ENCODE measurements around the gene PELI2. TPM values are rescaled to one million over a fixed set of nuclear protein-coding genes. Genes with fewer than 3 reads are reported as not detected.

The PELI2 gene
- total RNA-seq, 1 donor from 2014 or later, result 32.2 TPM

DNA sequence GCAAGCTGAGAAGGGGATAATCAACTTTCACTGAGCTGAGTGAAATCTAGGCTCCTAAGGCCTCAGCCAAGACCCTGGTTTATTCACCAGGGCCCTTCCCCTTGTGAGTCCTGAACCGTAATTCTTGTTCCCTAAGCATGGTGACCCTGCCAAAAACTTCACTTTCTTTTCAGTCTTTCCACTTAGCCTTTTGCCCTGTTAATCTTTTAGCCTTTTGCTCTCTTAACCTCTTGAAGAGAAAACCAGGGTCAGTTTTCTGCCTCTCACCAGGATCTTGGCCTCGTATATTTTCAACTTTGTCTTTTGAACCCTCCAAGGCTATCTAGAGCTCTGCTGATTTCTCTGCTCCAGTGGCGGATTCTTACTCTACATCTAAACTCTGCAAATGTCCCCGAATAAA, 191.0 kb downstream of the PELI2 start:
- Mint-ChIP-seq H3K4me3 (ENCODE audit: low read depth) (no peak overlapping the region), H3K4me1 (ENCODE audit: low read depth) (peaks cover 2% of the 10 kb centered on the region)

DNA sequence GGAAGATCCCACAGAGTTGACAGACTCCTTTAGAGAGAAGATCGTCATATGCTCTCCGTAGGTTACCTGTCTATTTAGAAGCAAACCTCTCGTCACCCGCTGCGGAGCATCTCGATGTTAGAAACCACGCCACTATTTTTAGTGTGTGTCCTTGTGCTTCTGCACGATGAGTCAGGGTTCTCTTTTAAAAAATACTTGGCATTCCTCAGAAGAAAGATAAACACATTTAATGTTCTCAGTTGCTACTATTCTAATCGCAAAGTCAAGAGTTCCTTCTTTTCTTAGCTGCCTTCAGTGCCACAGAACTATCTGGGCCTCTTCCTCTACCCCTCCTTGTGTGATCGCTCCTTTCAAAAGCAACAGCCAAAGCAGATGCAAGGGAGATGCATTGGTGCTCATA, 192.4 kb downstream of the PELI2 start:
- H3K9me3 Mint-ChIP-seq (ENCODE audit: low read depth), result no peaks in the 10 kb centered on the region
- TF ChIP-seq, protein P1, sequence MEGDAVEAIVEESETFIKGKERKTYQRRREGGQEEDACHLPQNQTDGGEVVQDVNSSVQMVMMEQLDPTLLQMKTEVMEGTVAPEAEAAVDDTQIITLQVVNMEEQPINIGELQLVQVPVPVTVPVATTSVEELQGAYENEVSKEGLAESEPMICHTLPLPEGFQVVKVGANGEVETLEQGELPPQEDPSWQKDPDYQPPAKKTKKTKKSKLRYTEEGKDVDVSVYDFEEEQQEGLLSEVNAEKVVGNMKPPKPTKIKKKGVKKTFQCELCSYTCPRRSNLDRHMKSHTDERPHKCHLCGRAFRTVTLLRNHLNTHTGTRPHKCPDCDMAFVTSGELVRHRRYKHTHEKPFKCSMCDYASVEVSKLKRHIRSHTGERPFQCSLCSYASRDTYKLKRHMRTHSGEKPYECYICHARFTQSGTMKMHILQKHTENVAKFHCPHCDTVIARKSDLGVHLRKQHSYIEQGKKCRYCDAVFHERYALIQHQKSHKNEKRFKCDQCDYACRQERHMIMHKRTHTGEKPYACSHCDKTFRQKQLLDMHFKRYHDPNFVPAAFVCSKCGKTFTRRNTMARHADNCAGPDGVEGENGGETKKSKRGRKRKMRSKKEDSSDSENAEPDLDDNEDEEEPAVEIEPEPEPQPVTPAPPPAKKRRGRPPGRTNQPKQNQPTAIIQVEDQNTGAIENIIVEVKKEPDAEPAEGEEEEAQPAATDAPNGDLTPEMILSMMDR (IDR thresholded peaks at IDR 0.05; ENCODE audit: unreplicated experiment), result no peak
- DNase-seq (ENCODE audit: low spot score, unreplicated experiment), result no peak
- no peak overlapping the region for H3K27ac Mint-ChIP-seq
- no peaks in the 10 kb centered on the region for H3K36me3 Mint-ChIP-seq (ENCODE audit: insufficient read depth)
- no peak overlapping the region for H3K4me3 Mint-ChIP-seq (ENCODE audit: low read depth)
- H3K27me3 Mint-ChIP-seq, result no peaks in the 10 kb centered on the region
- H3K4me1 Mint-ChIP-seq (ENCODE audit: low read depth), result peaks cover 2% of the 10 kb centered on the region

More for the DNA sequence above, 191.0 kb downstream of the PELI2 start:
- H3K9me3 Mint-ChIP-seq (ENCODE audit: low read depth), result no peaks in the 10 kb centered on the region
- TF ChIP-seq, protein P1 (IDR thresholded peaks at IDR 0.05; ENCODE audit: unreplicated experiment), result no peak
- DNase-seq (ENCODE audit: low spot score, unreplicated experiment), result no peak
- no peaks in the 10 kb centered on the region for H3K36me3 Mint-ChIP-seq (ENCODE audit: insufficient read depth)
- H3K27ac Mint-ChIP-seq, result no peak overlapping the region
- H3K27me3 Mint-ChIP-seq, result no peaks in the 10 kb centered on the region

DNA sequence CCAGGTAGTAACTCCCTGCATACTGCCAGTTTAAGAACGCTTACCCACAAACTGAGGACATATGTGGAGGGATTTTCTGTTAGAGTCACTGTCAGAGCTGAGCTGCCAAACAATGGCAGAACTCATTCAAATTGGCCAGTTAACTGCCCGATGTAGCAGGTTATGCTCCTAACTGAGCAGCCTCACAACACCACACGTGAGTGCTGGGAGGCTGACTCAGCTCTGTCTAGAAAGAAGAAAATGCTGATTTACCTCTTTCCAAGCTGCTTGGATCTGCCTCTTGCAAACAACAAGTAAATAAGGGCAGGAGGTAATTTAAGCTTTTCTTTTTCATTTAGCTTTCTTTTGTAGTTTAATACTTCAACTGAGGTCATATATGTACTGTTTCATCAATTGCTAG, 195.6 kb downstream of the PELI2 start:
- no peak overlapping the region for H3K27ac Mint-ChIP-seq
- TF ChIP-seq, protein P1 (IDR thresholded peaks at IDR 0.05; ENCODE audit: unreplicated experiment), result no peak
- H3K9me3 Mint-ChIP-seq (ENCODE audit: low read depth), result peaks cover 6% of the 10 kb centered on the region
- no peak for DNase-seq (ENCODE audit: low spot score, unreplicated experiment)
- H3K4me1 Mint-ChIP-seq (ENCODE audit: low read depth), result peaks cover 2% of the 10 kb centered on the region
- H3K4me3 Mint-ChIP-seq (ENCODE audit: low read depth), result no peak overlapping the region
- H3K36me3 Mint-ChIP-seq (ENCODE audit: insufficient read depth), result peaks cover 4% of the 10 kb centered on the region
- H3K27me3 Mint-ChIP-seq, result no peaks in the 10 kb centered on the region

DNA sequence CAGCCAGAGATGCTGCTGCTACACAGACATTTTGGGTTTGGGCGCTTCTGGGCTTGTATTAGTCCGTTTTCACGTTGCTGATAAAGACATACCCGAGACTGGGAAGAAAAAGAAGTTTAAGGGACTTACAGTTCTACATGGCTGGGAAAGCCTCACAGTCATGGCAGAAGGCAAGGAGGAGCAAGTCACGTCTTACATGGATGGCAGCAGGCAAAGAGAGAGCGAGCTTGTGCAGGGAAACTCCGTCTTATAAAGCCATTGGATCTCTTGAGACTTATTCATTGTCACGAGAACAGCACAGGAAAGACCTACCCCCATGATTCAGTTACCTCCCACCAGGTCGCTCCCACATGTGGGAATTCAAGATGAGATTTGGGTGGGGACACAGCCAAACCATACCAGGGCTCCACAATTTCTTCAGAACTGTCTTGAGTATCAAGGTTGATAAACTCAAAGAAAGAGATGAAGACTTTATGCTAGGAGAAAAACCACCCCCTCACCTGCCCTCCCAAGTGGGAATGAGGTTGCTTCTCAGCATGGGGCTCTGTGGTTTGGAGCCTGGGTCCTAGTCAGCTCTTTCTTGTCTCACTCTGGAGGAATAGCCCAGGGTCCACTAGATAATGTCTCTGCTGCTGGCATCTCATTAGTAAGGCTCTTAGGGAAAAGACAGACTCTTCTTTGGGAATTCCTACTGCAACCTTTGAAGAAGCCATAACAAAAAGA, 200.3 kb downstream of the PELI2 start:
- DNase-seq (ENCODE audit: low spot score, unreplicated experiment), result no peak
- Mint-ChIP-seq H3K36me3 (ENCODE audit: insufficient read depth) (peaks cover 5% of the 10 kb centered on the region), H3K9me3 (ENCODE audit: low read depth) (peaks cover 12% of the 10 kb centered on the region), H3K27me3 (no peaks in the 10 kb centered on the region), H3K27ac (no peak overlapping the region), H3K4me1 (ENCODE audit: low read depth) (no peaks in the 10 kb centered on the region), H3K4me3 (ENCODE audit: low read depth) (no peak overlapping the region)
- TF ChIP-seq, protein P1 (IDR thresholded peaks at IDR 0.05; ENCODE audit: unreplicated experiment), result no peak

DNA sequence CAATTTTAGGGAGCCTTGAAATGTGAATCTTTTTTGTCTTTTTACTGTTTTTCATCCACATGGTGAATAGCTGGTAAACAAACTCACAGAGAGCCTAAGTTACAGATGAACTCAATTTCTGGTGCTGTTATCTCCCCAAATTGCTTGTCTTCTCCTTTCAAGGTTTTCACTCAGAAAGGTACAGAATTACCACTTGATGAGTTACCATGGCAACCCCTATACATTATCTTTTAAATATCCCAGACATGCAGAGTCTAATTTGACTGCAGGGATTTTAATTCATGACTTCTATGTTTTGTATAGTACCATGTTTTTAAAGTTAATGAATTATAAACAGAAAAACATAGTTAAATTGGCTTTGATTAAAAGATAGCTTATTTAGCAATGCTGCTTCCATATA, 203.7 kb downstream of the PELI2 start:
- peaks cover 15% of the 10 kb centered on the region for H3K9me3 Mint-ChIP-seq (ENCODE audit: low read depth)
- peaks cover 2% of the 10 kb centered on the region for H3K4me1 Mint-ChIP-seq (ENCODE audit: low read depth)
- H3K27me3 Mint-ChIP-seq, result no peaks in the 10 kb centered on the region
- H3K36me3 Mint-ChIP-seq (ENCODE audit: insufficient read depth), result peaks cover 7% of the 10 kb centered on the region
- H3K4me3 Mint-ChIP-seq (ENCODE audit: low read depth), result no peak overlapping the region
- TF ChIP-seq, protein P1 (IDR thresholded peaks at IDR 0.05; ENCODE audit: unreplicated experiment), result no peak
- no peak for DNase-seq (ENCODE audit: low spot score, unreplicated experiment)
- no peak overlapping the region for H3K27ac Mint-ChIP-seq
